Uterus (tissue), 2 donors: ENCODE measurements around the gene DIP2B.

Experiments used
- POLR2A ChIP-seq, 2 donors: fragments of 450-650 bp; IDR thresholded peaks; one replicate each; pipeline ENCODE4 v1.6.1; 2016; ENCODE audit warnings: antibody characterized with exemption in 2 of 2, mild to moderate bottlenecking in 1 of 2, moderate library complexity in 1 of 2
- TF ChIP-seq, protein P1 (sequence below), 4 experiments: fragments of 200-600 bp in 2 of 4; fragments of 450-650 bp in 2 of 4; sonication (generic) in 2 of 4; IDR thresholded peaks; one replicate each; pipeline ENCODE4 v1.5.1; 2016 to 2019; ENCODE audit warnings: antibody characterized with exemption in 4 of 4, mild to moderate bottlenecking in 2 of 4, moderate library complexity in 1 of 4

DNA sequence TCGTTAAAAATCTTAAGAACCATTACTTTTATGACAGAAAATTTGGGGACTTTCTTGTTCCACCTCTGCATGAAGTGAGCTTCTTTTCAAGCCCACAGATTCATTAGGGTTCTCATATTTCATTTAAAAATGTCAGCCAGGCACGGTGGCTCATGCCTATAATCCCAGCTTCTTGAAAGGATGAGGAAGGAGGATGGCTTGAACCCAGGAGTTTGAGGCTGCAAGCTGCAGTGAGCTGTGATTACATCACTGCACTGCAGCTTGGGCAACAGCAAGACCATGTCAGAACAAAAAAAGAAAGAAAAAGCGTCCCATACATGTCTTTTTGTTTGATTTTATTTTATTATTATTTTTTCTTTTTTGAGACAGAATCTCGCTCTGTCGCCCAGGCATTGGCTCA, 215.7 kb downstream of the DIP2B start:
- TF ChIP-seq, protein P1, sequence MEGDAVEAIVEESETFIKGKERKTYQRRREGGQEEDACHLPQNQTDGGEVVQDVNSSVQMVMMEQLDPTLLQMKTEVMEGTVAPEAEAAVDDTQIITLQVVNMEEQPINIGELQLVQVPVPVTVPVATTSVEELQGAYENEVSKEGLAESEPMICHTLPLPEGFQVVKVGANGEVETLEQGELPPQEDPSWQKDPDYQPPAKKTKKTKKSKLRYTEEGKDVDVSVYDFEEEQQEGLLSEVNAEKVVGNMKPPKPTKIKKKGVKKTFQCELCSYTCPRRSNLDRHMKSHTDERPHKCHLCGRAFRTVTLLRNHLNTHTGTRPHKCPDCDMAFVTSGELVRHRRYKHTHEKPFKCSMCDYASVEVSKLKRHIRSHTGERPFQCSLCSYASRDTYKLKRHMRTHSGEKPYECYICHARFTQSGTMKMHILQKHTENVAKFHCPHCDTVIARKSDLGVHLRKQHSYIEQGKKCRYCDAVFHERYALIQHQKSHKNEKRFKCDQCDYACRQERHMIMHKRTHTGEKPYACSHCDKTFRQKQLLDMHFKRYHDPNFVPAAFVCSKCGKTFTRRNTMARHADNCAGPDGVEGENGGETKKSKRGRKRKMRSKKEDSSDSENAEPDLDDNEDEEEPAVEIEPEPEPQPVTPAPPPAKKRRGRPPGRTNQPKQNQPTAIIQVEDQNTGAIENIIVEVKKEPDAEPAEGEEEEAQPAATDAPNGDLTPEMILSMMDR (IDR thresholded peaks at IDR 0.05): no peak
- TF ChIP-seq POLR2A (IDR thresholded peaks at IDR 0.05): no peak
